Osteocyte (in vitro differentiated cells): ENCODE measurements around the gene TAF8. TPM values are rescaled to one million over a fixed set of nuclear protein-coding genes. Genes with fewer than 3 reads are reported as not detected.

ENCODE experiments used
- DNase-seq: peaks from one replicate; pipeline ENCODE4 v3.0.0; 2021; ENCODE audit warnings: mixed read lengths; ENCODE audit not compliant: unreplicated experiment; ENCODE audit errors: extremely low spot score
- H3K27ac Mint-ChIP-seq: one replicate; pipeline ENCODE4 v1.8.0; 2021; ENCODE audit warnings: mild to moderate bottlenecking, mixed read lengths; ENCODE audit not compliant: unreplicated experiment
- H3K27me3 Mint-ChIP-seq: one replicate; pipeline ENCODE4 v1.8.0; 2021; ENCODE audit warnings: mixed read lengths; ENCODE audit not compliant: unreplicated experiment
- H3K36me3 Mint-ChIP-seq: one replicate; pipeline ENCODE4 v1.8.0; 2021; ENCODE audit warnings: mixed read lengths; ENCODE audit not compliant: unreplicated experiment
- H3K4me1 Mint-ChIP-seq: one replicate; pipeline ENCODE4 v1.8.0; 2021; ENCODE audit warnings: mixed read lengths; ENCODE audit not compliant: unreplicated experiment
- H3K4me3 Mint-ChIP-seq: one replicate; pipeline ENCODE4 v1.8.0; 2021; ENCODE audit warnings: mild to moderate bottlenecking, moderate library complexity, mixed read lengths; ENCODE audit not compliant: unreplicated experiment
- H3K9me3 Mint-ChIP-seq: one replicate; pipeline ENCODE4 v1.8.0; 2021; ENCODE audit warnings: mixed read lengths; ENCODE audit not compliant: unreplicated experiment
- total RNA-seq: library from RNA; stranded (reverse); gene quantifications from 2 replicates; pipeline ENCODE4 v1.2.1, GENCODE V29; 2021
- TF ChIP-seq, protein P1 (sequence below): fragments of 200-600 bp; sonication (generic); IDR thresholded peaks from 2 replicates; pipeline ENCODE4 v1.5.0; 2021; ENCODE audit warnings: antibody characterized with exemption, mild to moderate bottlenecking, moderate library complexity

Gene TAF8
- total RNA-seq, 1 donor from 2014 or later, result 27.6 TPM

GRCh38 chr6:42066156-42066675 is 15.9 kb downstream of the TAF8 start:
- Mint-ChIP-seq H3K36me3 (peaks cover 17% of the 10 kb centered on the region), H3K27me3 (no peaks in the 10 kb centered on the region), H3K4me1 (no peaks in the 10 kb centered on the region), H3K27ac (no peak overlapping the region), H3K9me3 (no peaks in the 10 kb centered on the region), H3K4me3 (no peak overlapping the region)
- TF ChIP-seq, protein P1, sequence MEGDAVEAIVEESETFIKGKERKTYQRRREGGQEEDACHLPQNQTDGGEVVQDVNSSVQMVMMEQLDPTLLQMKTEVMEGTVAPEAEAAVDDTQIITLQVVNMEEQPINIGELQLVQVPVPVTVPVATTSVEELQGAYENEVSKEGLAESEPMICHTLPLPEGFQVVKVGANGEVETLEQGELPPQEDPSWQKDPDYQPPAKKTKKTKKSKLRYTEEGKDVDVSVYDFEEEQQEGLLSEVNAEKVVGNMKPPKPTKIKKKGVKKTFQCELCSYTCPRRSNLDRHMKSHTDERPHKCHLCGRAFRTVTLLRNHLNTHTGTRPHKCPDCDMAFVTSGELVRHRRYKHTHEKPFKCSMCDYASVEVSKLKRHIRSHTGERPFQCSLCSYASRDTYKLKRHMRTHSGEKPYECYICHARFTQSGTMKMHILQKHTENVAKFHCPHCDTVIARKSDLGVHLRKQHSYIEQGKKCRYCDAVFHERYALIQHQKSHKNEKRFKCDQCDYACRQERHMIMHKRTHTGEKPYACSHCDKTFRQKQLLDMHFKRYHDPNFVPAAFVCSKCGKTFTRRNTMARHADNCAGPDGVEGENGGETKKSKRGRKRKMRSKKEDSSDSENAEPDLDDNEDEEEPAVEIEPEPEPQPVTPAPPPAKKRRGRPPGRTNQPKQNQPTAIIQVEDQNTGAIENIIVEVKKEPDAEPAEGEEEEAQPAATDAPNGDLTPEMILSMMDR, result no peak
- DNase-seq, result no peak

DNA sequence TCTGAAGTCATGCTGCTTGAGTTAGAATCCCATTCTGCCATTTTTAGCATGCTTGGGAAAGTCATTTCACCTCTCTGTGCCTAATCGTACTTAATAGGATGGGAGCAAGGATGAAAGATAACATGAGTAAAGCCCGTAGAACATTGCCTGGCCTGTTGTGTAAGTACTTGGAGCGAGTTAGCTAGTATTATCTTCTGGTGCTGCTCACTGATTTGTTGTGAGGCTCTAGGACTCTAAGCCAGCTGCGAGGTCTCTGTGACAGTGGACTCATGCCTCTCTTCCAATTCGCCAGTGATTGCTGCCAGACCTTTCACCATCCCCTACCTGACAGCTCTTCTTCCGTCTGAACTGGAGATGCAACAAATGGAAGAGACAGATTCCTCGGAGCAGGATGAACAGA is 17.8 kb downstream of the TAF8 start:
- no peaks in the 10 kb centered on the region for H3K4me1 Mint-ChIP-seq

GRCh38 chr6:42068872-42069522 is 18.7 kb downstream of the TAF8 start:
- TF ChIP-seq, protein P1, result no peak
- Mint-ChIP-seq H3K4me3 (no peak overlapping the region), H3K36me3 (peaks cover 27% of the 10 kb centered on the region), H3K27ac (no peak overlapping the region), H3K4me1 (no peaks in the 10 kb centered on the region), H3K27me3 (no peaks in the 10 kb centered on the region), H3K9me3 (no peaks in the 10 kb centered on the region)
- no peak for DNase-seq

More for the DNA sequence above, 17.8 kb downstream of the TAF8 start:
- H3K36me3 Mint-ChIP-seq, result peaks cover 24% of the 10 kb centered on the region
- no peaks in the 10 kb centered on the region for H3K27me3 Mint-ChIP-seq
- H3K4me3 Mint-ChIP-seq, result no peak overlapping the region
- no peaks in the 10 kb centered on the region for H3K9me3 Mint-ChIP-seq
- TF ChIP-seq, protein P1, result no peak
- no peak for DNase-seq
- no peak overlapping the region for H3K27ac Mint-ChIP-seq

- Mint-ChIP-seq H3K4me3 (no peak overlapping the region), H3K36me3 (peaks cover 24% of the 10 kb centered on the region), H3K4me1 (no peaks in the 10 kb centered on the region), H3K9me3 (no peaks in the 10 kb centered on the region), H3K27ac (no peak overlapping the region), H3K27me3 (no peaks in the 10 kb centered on the region)
- DNase-seq, result no peak
- TF ChIP-seq, protein P1, result no peak
These were observed 21.7 kb downstream of the TAF8 start for GRCh38 chr6:42071881-42072583.

GRCh38 chr6:42073287-42073686 is 23.0 kb downstream of the TAF8 start:
- TF ChIP-seq, protein P1, result no peak

More at GRCh38 chr6:42073287-42073686, 23.0 kb downstream of the TAF8 start:
- no peaks in the 10 kb centered on the region for H3K9me3 Mint-ChIP-seq
- H3K27ac Mint-ChIP-seq, result no peak overlapping the region
- H3K4me3 Mint-ChIP-seq, result no peak overlapping the region
- no peak for DNase-seq
- H3K4me1 Mint-ChIP-seq, result no peaks in the 10 kb centered on the region
- H3K27me3 Mint-ChIP-seq, result no peaks in the 10 kb centered on the region
- peaks cover 32% of the 10 kb centered on the region for H3K36me3 Mint-ChIP-seq
